GM18907 (cell line): ENCODE data around the gene RASIP1.
"Not testable (repeated sequence)": the region's sequence is repeated elsewhere in the genome, so short reads cannot be mapped to it uniquely, and the experiment has no call there.

ENCODE experiments used
- ATAC-seq: cut with Tn5 transposase; IDR thresholded peaks from one replicate; pipeline ENCODE4 v1.9.1; 2021; ENCODE audit warnings: mild to moderate bottlenecking, moderate library complexity; ENCODE audit not compliant: unreplicated experiment

Gene RASIP1, protein sequence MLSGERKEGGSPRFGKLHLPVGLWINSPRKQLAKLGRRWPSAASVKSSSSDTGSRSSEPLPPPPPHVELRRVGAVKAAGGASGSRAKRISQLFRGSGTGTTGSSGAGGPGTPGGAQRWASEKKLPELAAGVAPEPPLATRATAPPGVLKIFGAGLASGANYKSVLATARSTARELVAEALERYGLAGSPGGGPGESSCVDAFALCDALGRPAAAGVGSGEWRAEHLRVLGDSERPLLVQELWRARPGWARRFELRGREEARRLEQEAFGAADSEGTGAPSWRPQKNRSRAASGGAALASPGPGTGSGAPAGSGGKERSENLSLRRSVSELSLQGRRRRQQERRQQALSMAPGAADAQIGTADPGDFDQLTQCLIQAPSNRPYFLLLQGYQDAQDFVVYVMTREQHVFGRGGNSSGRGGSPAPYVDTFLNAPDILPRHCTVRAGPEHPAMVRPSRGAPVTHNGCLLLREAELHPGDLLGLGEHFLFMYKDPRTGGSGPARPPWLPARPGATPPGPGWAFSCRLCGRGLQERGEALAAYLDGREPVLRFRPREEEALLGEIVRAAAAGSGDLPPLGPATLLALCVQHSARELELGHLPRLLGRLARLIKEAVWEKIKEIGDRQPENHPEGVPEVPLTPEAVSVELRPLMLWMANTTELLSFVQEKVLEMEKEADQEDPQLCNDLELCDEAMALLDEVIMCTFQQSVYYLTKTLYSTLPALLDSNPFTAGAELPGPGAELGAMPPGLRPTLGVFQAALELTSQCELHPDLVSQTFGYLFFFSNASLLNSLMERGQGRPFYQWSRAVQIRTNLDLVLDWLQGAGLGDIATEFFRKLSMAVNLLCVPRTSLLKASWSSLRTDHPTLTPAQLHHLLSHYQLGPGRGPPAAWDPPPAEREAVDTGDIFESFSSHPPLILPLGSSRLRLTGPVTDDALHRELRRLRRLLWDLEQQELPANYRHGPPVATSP

DNA sequence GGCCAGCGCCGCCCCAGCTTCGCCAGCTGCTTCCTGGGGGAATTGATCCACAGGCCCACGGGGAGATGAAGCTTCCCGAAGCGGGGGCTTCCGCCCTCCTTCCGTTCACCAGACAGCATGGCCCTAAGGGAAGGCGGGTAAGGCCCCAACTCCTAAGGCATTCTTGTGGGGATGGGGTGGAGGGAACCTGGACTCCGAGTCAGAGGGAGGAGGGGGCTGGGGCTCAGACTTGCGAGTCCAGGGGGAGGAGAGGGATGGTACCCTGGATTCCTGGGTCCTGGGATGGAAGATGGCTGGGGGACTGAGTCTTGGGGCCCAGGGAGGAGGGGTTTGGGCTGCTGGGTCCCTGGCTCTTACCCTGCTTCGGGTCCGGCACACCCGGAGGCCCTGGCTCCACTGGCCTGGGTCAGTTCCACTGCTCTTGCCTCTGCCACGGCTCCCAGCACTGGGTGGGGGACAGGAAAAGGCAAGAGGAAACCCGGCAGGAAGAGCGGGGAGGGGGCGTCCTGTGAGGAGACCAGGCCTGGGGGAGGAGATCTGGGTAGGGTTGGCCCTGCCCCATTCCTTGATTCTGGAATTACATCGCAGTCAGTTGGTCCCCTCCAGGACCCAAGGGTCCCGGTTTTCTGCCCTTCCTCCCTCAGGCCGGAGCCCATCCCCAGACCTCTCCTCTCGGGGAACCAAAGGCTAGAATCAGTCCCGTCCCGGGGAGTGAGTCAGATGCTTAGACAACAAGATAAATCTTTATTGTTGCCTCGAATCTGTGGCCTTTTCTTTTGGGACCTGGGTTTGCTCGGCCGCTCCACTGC, at the start of gene RASIP1:
Gene RASIP1, minus strand, starts transcription at position 447 of the 809 bp plus-strand sequence. Its CDS starts 328 bp downstream, at position 119.
- ATAC-seq, result no peak

DNA sequence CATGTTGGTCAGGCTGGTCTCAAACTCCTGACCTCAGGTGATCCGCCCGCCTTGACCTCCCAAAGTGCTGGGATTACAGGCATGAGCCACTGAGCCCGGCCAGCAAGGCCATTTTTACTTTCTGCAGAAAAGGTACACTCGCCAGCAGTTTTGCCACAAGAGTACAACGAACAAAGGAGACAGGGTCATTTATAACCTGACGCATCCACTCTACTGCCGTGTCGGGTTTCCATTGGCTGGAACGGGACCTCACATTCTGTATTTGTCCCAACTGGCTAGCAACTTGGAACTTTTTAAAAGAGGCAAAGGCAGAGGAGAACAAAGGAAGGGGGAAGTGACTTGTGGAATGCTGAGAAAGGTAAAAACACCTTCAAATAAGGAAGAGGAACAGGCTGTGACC, 46.9 kb upstream of the RASIP1 start:
- ATAC-seq, result not testable (repeated sequence)

DNA sequence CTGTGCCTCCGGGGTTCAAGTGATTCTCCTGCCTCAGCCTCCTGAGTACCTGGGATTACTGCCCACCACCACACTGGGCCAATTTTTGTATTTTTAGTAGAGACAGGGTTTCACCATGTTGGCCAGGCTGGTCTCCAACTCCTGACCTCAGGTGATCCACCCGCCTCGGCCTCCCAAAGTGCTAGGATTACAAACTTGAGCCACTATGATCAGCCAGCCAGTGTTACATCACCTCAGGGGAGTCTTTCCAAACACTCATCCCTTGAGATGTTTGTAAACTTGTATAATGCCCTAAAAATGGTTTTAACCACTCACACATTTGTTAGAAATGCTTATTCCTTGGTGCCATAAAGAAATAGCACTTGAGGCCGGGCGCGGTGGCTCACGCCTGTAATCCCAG, 46.0 kb upstream of the RASIP1 start:
- ATAC-seq, result not testable (repeated sequence)

DNA sequence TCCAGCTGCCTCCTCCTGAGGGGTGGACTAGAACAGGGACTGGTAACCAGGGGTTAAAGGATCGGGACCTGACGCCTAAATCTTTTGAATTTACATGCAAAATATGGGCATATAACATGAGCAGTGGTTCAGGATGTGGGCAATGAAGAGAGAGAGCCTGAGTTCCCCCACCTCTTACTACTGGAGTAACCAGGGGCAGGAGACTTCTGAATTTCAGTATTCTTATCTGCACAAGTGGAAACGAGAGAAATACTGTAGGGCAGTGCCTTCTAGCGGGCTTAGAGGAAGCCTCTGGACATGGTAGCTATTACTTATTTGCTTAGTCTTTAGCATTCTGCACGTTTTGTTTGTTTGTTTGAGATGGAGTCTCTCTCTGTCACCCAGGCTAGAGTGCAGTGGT, 44.1 kb upstream of the RASIP1 start:
- no peak for ATAC-seq

DNA sequence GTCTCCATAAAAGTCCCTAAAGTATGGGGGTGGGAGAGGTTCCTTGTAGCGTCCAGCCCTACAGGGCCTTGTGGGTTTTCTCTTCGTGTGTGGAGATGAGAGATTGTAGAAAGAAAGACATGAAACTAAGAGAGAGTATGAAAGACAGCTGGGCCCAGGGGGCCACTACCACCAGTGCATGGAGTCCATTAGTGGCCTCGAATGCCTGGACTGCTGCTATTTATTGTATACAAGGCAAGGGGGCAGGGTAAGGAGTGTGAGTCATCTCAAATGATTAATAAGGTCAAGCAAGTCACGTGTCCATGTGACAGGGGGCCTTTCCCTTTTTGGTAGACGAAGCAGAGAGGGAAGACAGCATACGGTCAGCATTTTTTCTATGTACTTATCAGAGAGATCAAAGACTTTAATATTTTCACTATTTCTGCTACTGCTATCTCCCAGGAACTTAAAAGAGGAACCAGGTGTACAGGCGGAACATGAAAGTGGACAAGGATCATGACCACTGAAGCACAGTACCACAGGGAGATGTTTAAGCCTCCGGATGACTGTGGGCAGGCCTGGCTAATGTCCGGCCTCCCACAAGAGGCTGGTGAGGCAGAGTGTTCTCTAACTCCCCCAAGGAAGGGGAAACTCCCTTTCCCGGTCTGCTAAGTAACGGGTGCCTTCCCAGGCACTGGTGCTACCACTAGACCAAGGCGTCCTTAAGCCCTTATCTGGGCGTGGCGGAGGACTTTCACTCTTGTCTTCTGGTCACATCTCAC, 40.4 kb upstream of the RASIP1 start:
- ATAC-seq, result no peak

DNA sequence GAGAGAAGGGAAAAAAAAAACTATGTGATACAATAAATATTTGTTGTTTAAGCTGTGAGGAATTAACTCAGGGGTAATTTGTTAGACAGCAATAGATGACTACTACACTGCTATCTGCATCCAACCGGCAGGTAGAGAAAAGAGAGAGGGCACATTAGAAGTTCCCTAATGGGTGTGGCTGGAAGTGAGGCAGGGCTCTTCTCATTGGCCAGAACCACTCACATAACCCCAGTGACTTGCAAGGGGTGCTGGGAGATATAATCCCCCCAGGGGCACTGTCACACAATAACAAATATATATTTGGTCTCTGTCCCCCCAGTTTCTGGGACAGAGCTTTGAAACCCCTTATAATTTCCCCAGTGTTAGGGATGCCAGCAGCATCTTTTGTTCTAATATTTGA, 39.2 kb upstream of the RASIP1 start:
- no peak for ATAC-seq

DNA sequence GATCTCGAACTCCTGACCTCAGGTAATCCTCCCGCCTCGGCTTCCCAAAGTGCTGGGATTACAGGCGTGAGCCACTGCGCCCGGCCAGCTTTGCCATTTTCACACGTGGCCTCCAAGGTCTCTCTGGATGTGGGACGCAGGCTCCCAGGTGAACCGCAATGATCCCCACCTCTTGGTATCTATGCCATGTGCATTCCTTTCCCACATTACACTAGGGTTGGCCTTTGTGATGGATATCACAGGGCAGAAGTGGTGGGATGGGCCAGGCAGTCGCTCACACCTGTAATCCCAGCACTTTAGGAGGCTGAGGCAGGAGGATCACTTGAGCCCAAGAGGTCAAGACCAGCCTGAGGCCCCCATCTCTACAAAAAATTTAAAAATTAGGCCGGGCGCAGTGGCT, 37.3 kb upstream of the RASIP1 start:
- no peak for ATAC-seq

DNA sequence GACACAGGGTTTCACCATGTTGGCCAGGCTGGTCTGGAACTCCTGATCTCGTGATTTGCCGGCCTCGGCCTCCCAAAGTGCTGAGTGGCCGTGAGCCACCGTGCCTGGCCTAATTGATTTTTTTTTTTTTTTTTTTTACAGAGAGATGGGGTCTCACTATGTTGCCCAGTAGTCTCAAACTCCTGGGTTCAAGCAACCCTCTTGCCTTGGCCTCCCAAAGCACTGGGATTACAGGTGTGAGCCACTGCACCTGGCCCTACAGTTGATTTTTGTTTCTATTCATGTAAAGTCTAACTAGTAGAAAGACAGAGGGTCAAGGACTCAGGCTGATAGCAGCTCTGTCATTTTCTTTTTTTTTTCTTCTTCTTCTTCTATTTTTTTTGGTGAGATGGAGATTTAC, 36.7 kb upstream of the RASIP1 start:
- no peak for ATAC-seq

DNA sequence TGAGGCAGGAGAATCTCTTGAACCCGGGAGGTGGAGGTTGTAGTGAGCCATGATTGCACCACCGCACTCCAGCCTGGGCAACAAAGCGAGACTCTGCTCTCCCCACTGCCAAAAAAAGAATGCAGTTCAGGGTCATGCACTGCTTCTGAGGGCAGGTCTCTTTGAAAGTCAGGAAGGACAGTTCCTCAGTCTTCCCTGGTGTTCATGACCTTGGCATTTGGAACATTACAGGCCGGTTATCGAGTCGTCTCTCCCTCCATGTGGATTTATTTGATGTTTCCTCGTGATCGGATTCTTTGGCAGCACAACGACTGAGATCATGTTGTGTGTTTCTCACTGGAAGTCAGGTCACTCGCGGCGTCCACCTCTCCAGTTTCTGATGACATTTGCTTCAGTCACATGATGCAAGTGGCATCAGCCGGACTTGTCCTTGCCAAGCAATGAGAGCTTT, 32.1 kb upstream of the RASIP1 start:
- no peak for ATAC-seq

DNA sequence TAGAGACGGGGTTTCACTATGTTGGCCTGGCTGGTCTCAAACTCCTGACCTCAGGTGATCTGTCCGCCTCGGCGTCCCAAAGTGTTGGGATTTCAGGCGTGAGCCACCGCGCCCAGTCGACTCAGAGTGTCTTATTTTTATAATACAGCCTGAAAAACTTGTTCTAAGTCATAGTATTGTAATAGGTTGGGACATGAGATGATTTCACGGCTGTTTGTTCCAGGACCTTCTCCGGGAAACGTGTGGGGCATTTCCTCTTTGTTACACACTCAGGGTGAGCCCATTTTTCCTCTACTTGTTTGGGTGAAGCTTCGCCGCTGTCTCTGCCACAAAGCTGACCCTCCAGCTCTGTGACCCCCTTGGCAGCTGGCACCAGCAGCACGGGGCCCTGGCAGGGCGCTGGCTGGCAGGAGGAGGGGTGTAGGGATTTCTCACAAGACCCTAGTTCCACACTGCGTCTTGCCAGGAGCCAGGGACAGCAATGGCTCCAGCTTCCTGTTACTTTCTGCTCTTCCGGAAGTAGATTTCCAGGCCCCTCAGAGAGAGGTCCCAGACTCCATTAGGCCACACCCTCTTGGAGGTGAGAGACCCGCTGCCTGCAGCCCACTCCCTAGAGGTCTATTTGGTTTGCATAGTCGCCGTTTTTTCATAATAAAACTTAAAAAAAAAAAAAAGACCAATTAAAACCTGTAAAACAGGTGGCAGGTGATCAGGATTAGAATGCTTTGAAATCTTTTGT, 30.5 kb upstream of the RASIP1 start:
- ATAC-seq, result no peak

DNA sequence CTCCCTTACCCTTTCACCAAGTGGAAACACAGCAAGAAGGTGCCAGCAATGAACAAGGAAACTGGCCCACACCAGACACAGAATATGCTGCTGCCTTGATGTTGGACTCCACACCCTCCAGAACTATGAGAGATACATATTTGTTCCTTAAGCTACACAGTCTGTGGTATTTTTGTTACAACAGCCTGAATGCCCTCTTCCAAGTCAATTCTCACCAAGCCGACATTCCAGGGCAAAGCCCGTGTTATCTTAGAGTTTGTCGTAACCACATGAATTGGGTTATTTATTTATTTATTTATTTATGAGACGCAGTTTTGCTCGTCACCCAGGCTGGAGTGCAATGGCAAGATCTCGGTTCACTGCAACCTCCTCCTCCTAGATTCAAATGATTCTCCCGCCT, 29.9 kb upstream of the RASIP1 start:
- no peak for ATAC-seq

DNA sequence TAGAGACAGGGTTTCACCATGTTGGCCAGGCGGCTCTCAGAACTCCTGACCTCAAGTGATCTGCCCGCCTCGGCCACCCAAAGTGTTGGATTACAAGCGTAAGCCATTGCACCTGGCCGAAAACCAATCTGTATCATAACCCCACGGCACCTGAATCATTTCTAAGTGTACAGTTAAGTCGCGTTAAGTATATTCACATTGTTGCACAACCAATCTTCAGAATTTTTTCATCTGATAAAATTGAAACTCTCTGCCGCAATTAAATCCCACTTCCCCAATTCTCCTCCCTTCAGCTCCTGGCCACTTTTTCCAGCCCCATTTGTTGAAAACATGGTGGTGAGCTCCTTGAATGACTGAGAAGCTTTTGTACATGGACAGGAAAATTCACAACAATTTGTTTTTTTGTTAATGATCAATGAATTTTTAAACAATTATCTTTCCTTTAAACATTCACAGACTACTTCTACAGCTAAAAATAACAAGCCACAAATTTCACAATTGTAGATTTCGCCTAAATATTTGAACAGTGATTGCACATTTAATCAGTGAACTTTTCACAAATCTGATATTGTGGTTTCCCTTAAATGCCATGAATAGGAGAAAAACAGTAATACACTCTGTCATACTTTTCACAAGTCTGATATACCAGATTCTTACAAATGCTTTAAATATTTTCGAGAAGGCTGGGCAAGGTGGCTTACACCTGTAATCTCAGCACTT, 28.7 kb upstream of the RASIP1 start:
- ATAC-seq, result no peak

DNA sequence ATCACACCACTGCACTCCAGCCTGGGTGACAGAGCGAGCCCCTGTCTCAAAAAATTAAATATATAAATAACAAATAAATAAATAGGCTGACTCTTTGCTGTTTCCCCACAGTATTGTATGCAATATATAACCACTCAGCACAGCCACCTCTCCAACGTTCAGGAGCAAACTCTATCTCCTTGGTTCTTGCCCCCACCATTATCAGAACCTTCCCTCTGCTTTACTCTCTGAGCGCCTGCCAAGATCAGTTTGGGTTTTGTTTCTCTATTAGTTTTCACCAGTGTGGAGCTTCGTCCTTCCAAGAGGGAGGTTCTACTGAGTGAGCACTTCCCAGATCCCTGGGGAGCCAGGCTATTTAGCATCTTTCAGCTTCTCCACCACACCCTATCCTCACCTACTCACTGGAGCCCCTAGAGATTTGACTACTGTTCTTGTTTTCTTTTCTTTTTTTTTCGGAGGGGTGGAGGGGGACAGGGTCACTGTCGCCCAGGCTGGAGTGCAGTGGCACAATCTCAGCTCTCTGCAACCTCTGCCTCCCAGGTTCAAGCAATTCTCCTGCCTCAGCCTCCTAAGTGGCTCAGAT, 27.9 kb upstream of the RASIP1 start:
- not testable (repeated sequence) for ATAC-seq

DNA sequence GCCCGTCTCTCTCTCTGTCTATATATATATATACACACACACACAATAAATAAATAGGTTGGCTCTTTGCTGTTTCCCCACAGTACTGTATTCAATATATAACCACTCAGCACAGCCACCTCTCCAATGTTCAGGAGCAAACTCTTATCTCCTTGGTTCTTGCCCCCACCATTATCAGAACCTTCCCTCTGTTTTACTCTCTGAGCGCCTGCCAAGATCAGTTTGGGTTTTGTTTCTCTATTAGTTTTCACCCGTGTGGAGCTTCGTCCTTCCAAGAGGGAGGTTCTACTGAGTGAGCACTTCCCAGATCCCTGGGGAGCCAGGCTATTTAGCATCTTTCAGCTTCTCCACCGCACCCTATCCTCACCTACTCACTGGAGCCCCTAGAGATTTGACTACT, 25.4 kb upstream of the RASIP1 start:
- ATAC-seq, result not testable (repeated sequence)

DNA sequence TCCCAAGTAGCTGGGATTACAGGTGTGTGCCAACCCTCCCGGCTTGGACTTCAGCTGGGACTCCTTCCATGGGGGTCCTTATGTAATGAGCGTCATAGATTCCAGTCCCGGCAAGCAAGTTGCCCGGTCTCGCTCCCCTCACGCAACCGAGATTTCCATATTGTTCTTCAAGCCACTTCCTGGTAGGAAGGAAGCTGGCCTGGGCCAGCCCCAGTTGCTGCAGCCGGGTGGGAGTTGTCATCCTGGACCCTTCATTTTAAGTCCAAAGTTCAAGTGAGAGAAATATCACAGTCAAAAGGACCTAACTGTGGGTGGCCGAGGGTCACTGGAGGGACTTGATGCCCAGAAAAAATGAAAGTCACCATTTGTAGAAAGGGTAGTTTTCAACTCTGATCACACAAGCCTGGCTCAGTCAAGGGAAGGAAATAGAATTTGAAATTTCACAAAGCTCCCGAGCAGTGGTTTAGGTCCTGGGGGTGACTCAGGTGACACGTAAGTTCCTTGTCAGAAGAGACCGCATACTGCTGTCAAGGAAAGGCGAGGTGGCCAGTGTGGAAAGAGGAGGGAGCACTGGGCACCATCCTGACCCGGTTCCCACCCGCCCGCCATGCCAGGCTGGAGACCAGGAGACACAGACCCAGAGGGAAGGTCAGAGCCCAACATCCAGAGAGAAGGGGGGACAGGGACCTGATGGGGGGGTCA, 20.2 kb upstream of the RASIP1 start:
- ATAC-seq, result no peak

DNA sequence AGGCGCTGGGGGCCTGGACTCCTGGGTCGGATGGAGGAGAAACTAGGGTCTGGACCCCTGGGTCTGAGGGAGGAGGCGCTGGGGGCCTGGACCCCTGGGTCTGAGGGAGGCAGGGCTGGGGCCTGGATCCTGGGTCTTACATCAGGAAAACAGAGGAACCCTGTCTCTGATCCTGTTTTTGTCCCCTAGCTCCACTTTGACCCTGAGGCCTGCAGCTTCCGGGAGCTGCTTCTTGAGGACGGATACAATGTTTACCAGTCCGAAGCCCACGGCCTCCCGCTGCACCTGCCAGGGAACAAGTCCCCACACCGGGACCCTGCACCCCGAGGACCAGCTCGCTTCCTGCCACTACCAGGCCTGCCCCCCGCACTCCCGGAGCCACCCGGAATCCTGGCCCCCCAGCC, 17.3 kb upstream of the RASIP1 start:
- ATAC-seq, result no peak

DNA sequence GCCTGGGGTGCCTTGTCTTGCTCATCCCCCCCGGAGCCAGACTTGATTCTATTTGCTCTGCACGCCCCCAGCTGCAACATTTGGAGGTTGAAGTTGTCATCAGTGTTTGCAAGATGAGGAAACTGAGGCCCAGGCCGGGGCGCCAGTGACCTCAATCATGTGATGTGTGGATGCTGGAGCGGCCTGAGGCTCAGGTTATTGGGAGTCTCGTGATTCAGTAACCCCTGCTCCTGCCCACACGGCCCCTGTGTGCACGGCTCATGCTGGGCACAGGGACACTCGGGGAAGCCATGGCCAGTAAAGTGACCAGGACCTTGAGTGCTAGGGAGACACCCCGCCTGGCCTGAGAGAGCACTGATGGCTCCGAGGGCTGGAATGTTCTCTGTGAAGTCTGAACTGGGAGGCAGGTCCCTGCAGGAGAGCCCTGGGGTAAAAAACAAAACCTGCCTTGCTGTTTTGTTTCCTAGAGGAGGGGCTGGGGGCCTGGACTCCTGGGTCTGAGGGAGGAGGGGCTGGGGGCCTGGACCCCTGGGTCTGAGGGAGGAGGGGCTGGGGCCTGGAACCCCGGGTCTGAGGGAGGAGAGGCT, 16.8 kb upstream of the RASIP1 start:
- ATAC-seq, result no peak
